ENCODE results near the gene PRKCA.
A peak's percentile ranks its signal among the peaks of the same experiment; 100 is the strongest.

The PRKCA gene

GRCh38 chr17:66567234-66568170, 265.1 kb downstream of the PRKCA start:
- peak; percentile 41 to 63 (median 48) for DNase-seq (ENCODE audit: low read depth in 2 of 3, low spot score in 2 of 3)

- no peak for DNase-seq (ENCODE audit: low read depth in 2 of 3, low spot score in 2 of 3)
Observed at GRCh38 chr17:66569572-66569971, 267.2 kb downstream of the PRKCA start.

GRCh38 chr17:66570447-66571195, 268.2 kb downstream of the PRKCA start:
- DNase-seq (ENCODE audit: low read depth in 2 of 3, low spot score in 2 of 3) = no peak

GRCh38 chr17:66571745-66572144, 269.3 kb downstream of the PRKCA start:
- no peak for DNase-seq (ENCODE audit: low read depth in 2 of 3, low spot score in 2 of 3)

GRCh38 chr17:66573078-66573477, 270.7 kb downstream of the PRKCA start:
- DNase-seq (ENCODE audit: low read depth in 2 of 3, low spot score in 2 of 3) = no peak

- no peak for DNase-seq (ENCODE audit: low read depth in 2 of 3, low spot score in 2 of 3)
Observed at GRCh38 chr17:66574123-66574522, 271.7 kb downstream of the PRKCA start.

- DNase-seq (ENCODE audit: low read depth in 2 of 3, low spot score in 2 of 3) = no peak
Observed at GRCh38 chr17:66576473-66576872, 274.1 kb downstream of the PRKCA start.

GRCh38 chr17:66577041-66577440, 274.6 kb downstream of the PRKCA start:
- DNase-seq (ENCODE audit: low read depth in 2 of 3, low spot score in 2 of 3) = no peak

GRCh38 chr17:66578781-66579489, 276.5 kb downstream of the PRKCA start:
- no peak for DNase-seq (ENCODE audit: low read depth in 2 of 3, low spot score in 2 of 3)

- no peak for DNase-seq (ENCODE audit: low read depth in 2 of 3, low spot score in 2 of 3)
Observed at GRCh38 chr17:66579556-66579955, 277.1 kb downstream of the PRKCA start.

- DNase-seq (ENCODE audit: low read depth in 2 of 3, low spot score in 2 of 3) = no peak
Observed at GRCh38 chr17:66580184-66580955, 278.0 kb downstream of the PRKCA start.

GRCh38 chr17:66580956-66581391, 278.6 kb downstream of the PRKCA start:
- no peak for DNase-seq (ENCODE audit: low read depth in 2 of 3, low spot score in 2 of 3)

GRCh38 chr17:66582373-66583111, 280.1 kb downstream of the PRKCA start:
- DNase-seq (ENCODE audit: low read depth in 2 of 3, low spot score in 2 of 3) = no peak

GRCh38 chr17:66583112-66583748, 280.8 kb downstream of the PRKCA start:
- no peak for DNase-seq (ENCODE audit: low read depth in 2 of 3, low spot score in 2 of 3)

- DNase-seq (ENCODE audit: low read depth in 2 of 3, low spot score in 2 of 3) = no peak
Observed at GRCh38 chr17:66584927-66585326, 282.5 kb downstream of the PRKCA start.

GRCh38 chr17:66585472-66585871, 283.1 kb downstream of the PRKCA start:
- DNase-seq (ENCODE audit: low read depth in 2 of 3, low spot score in 2 of 3) = no peak

- no peak for DNase-seq (ENCODE audit: low read depth in 2 of 3, low spot score in 2 of 3)
Observed at GRCh38 chr17:66589892-66590291, 287.5 kb downstream of the PRKCA start.

- DNase-seq (ENCODE audit: low read depth in 2 of 3, low spot score in 2 of 3) = no peak
Observed at GRCh38 chr17:66593116-66593515, 290.7 kb downstream of the PRKCA start.

- DNase-seq (ENCODE audit: low read depth in 2 of 3, low spot score in 2 of 3) = no peak
Observed at GRCh38 chr17:66595893-66596292, 293.5 kb downstream of the PRKCA start.

All from activated CD8-positive, alpha-beta memory T cell treated with anti-CD3 and anti-CD28 coated beads for 48 hours (primary cell).